Measurements from ENCODE around the gene PTPRD. TPM values are rescaled to one million over a fixed set of nuclear protein-coding genes. Genes with fewer than 3 reads are reported as not detected.

Gene PTPRD
- total RNA-seq, 1 donor from 2014 or later: 139 TPM

DNA sequence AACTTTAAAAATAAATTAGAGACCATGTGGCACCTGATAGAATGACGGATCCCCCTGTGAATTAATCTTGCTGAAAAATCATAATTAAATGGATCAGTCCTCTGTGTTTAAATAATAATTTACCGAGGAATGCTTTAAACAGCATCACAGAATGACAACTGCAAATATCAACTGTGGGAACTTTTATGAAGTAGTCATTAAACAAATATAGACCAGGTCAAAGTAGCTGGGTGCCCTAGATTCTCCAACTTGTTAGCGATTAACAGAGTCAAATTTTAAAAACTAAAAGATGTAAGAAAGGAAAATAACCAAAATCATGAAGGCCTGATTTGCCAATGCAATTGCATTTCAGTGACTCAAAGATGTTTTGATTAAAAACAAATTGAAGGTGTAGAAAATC, 933.4 kb downstream of the PTPRD start:
- H3K27ac Mint-ChIP-seq (ENCODE audit: unreplicated experiment): no peak overlapping the region
- H3K4me3 Mint-ChIP-seq: no peak overlapping the region

DNA sequence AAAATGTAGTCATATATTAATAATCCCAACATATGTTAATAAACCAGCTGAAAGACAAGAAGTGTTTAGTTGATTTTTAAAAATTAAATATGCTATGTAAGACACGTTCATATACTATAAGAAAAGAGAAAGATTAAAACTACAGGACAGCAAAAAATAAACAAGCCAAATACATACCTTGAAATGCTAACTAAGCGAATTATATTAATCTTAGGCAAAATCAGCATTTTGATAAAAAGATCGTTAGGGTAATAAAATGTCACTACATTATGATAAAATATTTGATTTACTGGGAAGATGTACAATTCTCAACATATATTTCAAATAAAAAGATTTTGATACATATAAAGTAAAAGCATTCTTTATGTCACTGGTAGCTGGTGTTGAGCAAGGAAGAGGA, 938.3 kb downstream of the PTPRD start:
- no peak for DNase-seq (ENCODE audit: low read depth, low spot score)
- TF ChIP-seq, protein P1, sequence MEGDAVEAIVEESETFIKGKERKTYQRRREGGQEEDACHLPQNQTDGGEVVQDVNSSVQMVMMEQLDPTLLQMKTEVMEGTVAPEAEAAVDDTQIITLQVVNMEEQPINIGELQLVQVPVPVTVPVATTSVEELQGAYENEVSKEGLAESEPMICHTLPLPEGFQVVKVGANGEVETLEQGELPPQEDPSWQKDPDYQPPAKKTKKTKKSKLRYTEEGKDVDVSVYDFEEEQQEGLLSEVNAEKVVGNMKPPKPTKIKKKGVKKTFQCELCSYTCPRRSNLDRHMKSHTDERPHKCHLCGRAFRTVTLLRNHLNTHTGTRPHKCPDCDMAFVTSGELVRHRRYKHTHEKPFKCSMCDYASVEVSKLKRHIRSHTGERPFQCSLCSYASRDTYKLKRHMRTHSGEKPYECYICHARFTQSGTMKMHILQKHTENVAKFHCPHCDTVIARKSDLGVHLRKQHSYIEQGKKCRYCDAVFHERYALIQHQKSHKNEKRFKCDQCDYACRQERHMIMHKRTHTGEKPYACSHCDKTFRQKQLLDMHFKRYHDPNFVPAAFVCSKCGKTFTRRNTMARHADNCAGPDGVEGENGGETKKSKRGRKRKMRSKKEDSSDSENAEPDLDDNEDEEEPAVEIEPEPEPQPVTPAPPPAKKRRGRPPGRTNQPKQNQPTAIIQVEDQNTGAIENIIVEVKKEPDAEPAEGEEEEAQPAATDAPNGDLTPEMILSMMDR (conservative IDR thresholded peaks at IDR 0.05): no peak
- no peaks in the 10 kb centered on the region for H3K36me3 Mint-ChIP-seq (ENCODE audit: low read depth)
- H3K27me3 Mint-ChIP-seq (ENCODE audit: low read depth): no peaks in the 10 kb centered on the region
- no peaks in the 10 kb centered on the region for H3K4me1 Mint-ChIP-seq
- H3K9me3 Mint-ChIP-seq: no peaks in the 10 kb centered on the region
- H3K4me3 Mint-ChIP-seq: no peak overlapping the region
- no peak overlapping the region for H3K27ac Mint-ChIP-seq (ENCODE audit: unreplicated experiment)

More for the DNA sequence above, 933.4 kb downstream of the PTPRD start:
- Mint-ChIP-seq H3K4me1 (no peaks in the 10 kb centered on the region), H3K36me3 (ENCODE audit: low read depth) (no peaks in the 10 kb centered on the region), H3K9me3 (no peaks in the 10 kb centered on the region), H3K27me3 (ENCODE audit: low read depth) (no peaks in the 10 kb centered on the region)
- no peak for DNase-seq (ENCODE audit: low read depth, low spot score)
- TF ChIP-seq, protein P1 (conservative IDR thresholded peaks at IDR 0.05): no peak

DNA sequence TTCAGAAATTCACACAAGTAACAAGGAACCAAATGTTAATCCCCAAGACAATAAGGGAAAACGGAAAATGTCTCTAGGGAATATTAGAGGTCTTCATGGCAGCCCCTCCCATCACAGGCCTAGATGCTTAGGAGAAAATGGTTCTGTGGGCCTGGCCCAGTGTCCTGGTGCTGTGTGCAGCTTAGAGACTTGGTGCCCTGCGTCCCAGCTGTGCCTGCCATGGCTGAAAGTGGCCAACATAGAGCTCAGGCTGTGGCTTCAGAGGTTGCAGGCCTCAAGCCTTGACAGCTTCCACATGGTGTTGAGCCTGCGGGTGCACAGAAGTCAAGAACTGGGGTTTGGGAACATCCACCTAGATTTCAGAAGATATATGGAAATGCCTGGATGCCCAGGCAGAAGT, 942.3 kb downstream of the PTPRD start:
- DNase-seq (ENCODE audit: low read depth, low spot score): no peak
- H3K9me3 Mint-ChIP-seq: peaks cover 2% of the 10 kb centered on the region
- no peak overlapping the region for H3K27ac Mint-ChIP-seq (ENCODE audit: unreplicated experiment)
- no peak overlapping the region for H3K4me3 Mint-ChIP-seq
- H3K36me3 Mint-ChIP-seq (ENCODE audit: low read depth): no peaks in the 10 kb centered on the region
- TF ChIP-seq, protein P1 (conservative IDR thresholded peaks at IDR 0.05): no peak
- no peaks in the 10 kb centered on the region for H3K4me1 Mint-ChIP-seq
- H3K27me3 Mint-ChIP-seq (ENCODE audit: low read depth): no peaks in the 10 kb centered on the region

DNA sequence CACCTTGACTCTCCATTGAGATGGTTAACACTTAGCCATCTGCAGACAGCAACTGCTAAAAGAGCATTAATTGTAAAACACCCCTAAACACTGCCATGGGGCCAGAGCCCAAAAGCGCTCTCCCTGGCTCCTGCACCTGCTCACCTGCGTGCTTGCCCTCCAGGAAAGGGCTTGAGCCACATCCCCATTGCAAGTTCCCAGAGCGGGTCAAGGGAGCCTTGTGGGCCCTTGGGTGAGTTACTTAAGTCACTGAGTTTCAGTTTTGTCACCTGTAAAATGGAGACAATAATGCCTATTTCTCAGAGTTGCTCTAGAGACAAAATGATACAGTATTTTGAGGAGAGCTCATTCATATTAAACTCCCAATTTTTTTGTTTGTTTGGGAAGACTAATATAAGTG, 967.8 kb downstream of the PTPRD start:
- H3K27me3 Mint-ChIP-seq (ENCODE audit: low read depth): no peaks in the 10 kb centered on the region
- no peaks in the 10 kb centered on the region for H3K36me3 Mint-ChIP-seq (ENCODE audit: low read depth)
- peaks cover 2% of the 10 kb centered on the region for H3K9me3 Mint-ChIP-seq
- no peak overlapping the region for H3K27ac Mint-ChIP-seq (ENCODE audit: unreplicated experiment)
- DNase-seq (ENCODE audit: low read depth, low spot score): no peak
- no peak overlapping the region for H3K4me3 Mint-ChIP-seq
- no peaks in the 10 kb centered on the region for H3K4me1 Mint-ChIP-seq
- TF ChIP-seq, protein P1 (conservative IDR thresholded peaks at IDR 0.05): no peak

DNA sequence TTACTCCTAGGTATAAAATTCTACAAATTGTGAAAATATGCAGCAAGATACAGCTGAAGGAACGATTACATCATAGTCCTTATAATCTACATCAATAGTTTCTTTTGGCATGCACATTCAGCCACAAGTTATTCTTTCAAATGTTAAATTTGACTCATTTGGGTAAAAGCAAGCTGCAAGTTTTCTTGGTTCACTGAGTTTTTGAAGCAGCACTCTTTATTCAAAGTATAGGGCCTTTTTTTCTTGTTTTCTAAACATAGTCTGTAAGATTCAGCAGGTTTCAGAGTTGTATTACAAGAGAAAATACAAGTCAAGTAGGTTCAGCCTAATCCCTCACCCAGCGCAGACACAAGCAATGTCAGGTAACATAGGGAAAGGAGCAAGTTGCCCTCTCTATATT, 981.5 kb downstream of the PTPRD start:
- Mint-ChIP-seq H3K36me3 (ENCODE audit: low read depth) (no peaks in the 10 kb centered on the region), H3K27me3 (ENCODE audit: low read depth) (no peaks in the 10 kb centered on the region), H3K27ac (ENCODE audit: unreplicated experiment) (no peak overlapping the region), H3K4me1 (no peaks in the 10 kb centered on the region), H3K4me3 (no peak overlapping the region), H3K9me3 (peaks cover 3% of the 10 kb centered on the region)
- TF ChIP-seq, protein P1 (conservative IDR thresholded peaks at IDR 0.05): no peak
- DNase-seq (ENCODE audit: low read depth, low spot score): no peak

DNA sequence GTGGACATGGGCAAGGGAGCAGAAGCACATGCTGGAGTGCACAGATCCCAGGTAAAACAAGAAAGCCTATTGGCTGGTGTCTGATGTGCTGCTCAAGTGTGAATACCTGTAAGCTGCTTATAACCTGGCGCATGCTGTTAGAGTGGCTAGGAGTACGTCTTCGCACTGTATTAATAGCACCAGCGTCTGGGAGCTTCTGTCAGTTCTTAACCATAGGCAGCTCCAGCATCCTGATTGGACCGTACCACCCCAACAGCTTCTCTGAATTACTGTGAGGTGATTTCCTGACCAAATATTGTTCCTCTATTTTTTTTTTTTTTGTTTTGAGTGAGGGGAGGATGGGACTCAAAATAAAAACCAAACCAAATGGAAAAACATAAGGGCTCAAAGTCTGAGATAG, 987.6 kb downstream of the PTPRD start:
- H3K27me3 Mint-ChIP-seq (ENCODE audit: low read depth): no peaks in the 10 kb centered on the region
- H3K36me3 Mint-ChIP-seq (ENCODE audit: low read depth): no peaks in the 10 kb centered on the region
- no peak for DNase-seq (ENCODE audit: low read depth, low spot score)
- H3K4me3 Mint-ChIP-seq: no peak overlapping the region
- H3K4me1 Mint-ChIP-seq: no peaks in the 10 kb centered on the region
- no peaks in the 10 kb centered on the region for H3K9me3 Mint-ChIP-seq
- H3K27ac Mint-ChIP-seq (ENCODE audit: unreplicated experiment): no peak overlapping the region
- TF ChIP-seq, protein P1 (conservative IDR thresholded peaks at IDR 0.05): no peak

Measured in neural crest cell (in vitro differentiated cells).